GM10266 (cell line): ENCODE data around the gene AP3S2.
A peak's percentile ranks its signal among the peaks of the same experiment; 100 is the strongest.

ENCODE experiments used
- DNase-seq: peaks from one replicate; pipeline ENCODE4 v3.0.0; 2012; ENCODE audit errors: extremely low spot score
- CTCF ChIP-seq: IDR thresholded peaks from 2 replicates; pipeline ENCODE4 v1.5.1; 2012; ENCODE audit warnings: mild to moderate bottlenecking, low read depth; ENCODE audit not compliant: control insufficient read depth, insufficient read depth; ENCODE audit errors: missing control alignments

The AP3S2 gene

GRCh38 chr15:89812847-89813320, 80.9 kb downstream of the AP3S2 start:
- no peak for TF ChIP-seq CTCF
- DNase-seq: no peak

- no peak for TF ChIP-seq CTCF
- DNase-seq: peak; percentile 49
These were observed 81.6 kb downstream of the AP3S2 start for GRCh38 chr15:89812011-89812846.

GRCh38 chr15:89810837-89811236, 83.0 kb downstream of the AP3S2 start:
- no peak for DNase-seq
- TF ChIP-seq CTCF: no peak

- no peak for DNase-seq
- no peak for TF ChIP-seq CTCF
These were observed 84.0 kb downstream of the AP3S2 start for GRCh38 chr15:89809787-89810148.

- DNase-seq: no peak
- TF ChIP-seq CTCF: no peak
These were observed 84.6 kb downstream of the AP3S2 start for GRCh38 chr15:89809093-89809786.

GRCh38 chr15:89808160-89808870, 85.5 kb downstream of the AP3S2 start:
- DNase-seq: no peak
- TF ChIP-seq CTCF: no peak
